Bronchial epithelial cell (primary cell): ENCODE results near the gene KRT5. TPM values are rescaled to one million over a fixed set of nuclear protein-coding genes. Genes with fewer than 3 reads are reported as not detected.

ENCODE experiments used
- DNase-seq: peaks from one replicate; pipeline ENCODE4 v3.0.0-alpha.2; 2010; ENCODE audit warnings: low read depth
- FAIRE-seq: peaks from 2 replicates; lab custom pipeline; 2011; peaks lifted over from hg19 to GRCh38; lab: Jason Lieb, UNC
- H3K27me3 ChIP-seq: 2 replicates; pipeline ENCODE4 v1.5.1; 2011; ENCODE audit warnings: low read length; ENCODE audit not compliant: control insufficient read depth, insufficient read depth
- H3K36me3 ChIP-seq: 2 replicates; pipeline ENCODE4 v1.5.1; 2011; ENCODE audit warnings: low read length; ENCODE audit not compliant: control insufficient read depth, insufficient read depth
- H3K4me3 ChIP-seq: 2 replicates; pipeline ENCODE4 v1.5.1; 2011; ENCODE audit warnings: mild to moderate bottlenecking, low read depth, low read length, control low read depth
- CTCF ChIP-seq: IDR thresholded peaks from 2 replicates; pipeline ENCODE4 v1.5.1; 2011; ENCODE audit warnings: mild to moderate bottlenecking, moderate library complexity, low read length, control low read depth, inconsistent platforms; ENCODE audit not compliant: insufficient read depth, severe bottlenecking
- total RNA-seq: library from RNA; depleted of rRNA; stranded (reverse); fragments of >200 nt; gene quantifications from 2 replicates; pipeline ENCODE4 v1.2.1, GENCODE V29; 2014

KRT5 gene
- total RNA-seq = 6,770 and 10,597 TPM in 2 replicates

DNA sequence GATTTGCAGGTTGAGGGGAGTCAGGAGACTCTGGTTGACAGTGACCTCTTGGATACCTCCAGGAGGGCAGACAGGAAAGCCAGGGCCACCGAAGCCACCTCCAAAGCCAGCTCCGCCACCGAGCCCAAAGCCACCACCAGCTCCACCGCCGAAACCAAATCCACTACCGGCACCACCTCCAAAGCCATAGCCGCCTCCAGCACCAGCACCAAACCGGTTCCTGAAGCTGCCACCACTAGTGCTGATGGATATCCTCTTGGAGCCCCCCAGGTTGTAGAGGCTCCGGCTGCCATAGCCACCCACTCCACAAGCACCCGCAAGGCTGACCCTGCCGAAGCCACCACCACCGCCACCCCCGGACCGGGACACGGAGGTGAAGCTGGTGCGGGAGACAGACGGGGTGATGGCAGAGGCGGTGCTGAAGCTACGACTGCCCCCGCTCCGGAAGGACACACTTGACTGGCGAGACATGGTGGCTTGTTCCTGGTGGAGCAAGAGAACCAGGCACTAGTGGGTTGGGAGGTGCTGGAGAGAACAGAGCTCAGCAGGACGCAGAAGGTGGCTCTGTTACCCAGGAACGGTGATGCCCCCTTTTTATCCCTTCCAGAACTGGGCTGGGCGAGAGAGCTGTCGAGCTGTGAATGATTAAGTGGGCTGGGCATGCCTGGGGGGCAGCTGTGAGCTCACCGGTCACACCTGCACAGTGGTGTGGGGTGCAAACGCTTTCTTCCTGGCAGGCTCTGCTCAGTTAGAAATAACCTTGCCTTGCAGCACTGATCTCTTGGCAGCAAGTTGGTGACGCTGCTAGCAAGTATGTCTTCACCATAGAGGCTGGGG lies at the start of gene KRT5:
KRT5 (minus strand) TSS at position 569 of the 837 bp plus-strand sequence; CDS start at position 471, 98 bp downstream.
- H3K27me3 ChIP-seq = no peaks in the 10 kb centered on the region
- peaks cover 26% of the 10 kb centered on the region for H3K36me3 ChIP-seq
- no peak for TF ChIP-seq CTCF
- DNase-seq (peak; percentile 97), FAIRE-seq (peak; percentile 89)
- peak within 1 kb of the TSS; percentile 56 for H3K4me3 ChIP-seq

GRCh38 chr12:52568111-52568510 lies 47.9 kb upstream of the KRT5 start:
- Histone ChIP-seq H3K4me3 (no peak overlapping the region), H3K36me3 (no peaks in the 10 kb centered on the region), H3K27me3 (peaks cover 3% of the 10 kb centered on the region)
- no peak for TF ChIP-seq CTCF
- FAIRE-seq (no peak), DNase-seq (no peak)

- Histone ChIP-seq H3K27me3 (peaks cover 3% of the 10 kb centered on the region), H3K36me3 (no peaks in the 10 kb centered on the region), H3K4me3 (no peak overlapping the region)
- FAIRE-seq (peak; percentile 83), DNase-seq (no peak)
- TF ChIP-seq CTCF = no peak
Measured at GRCh38 chr12:52566847-52567291, 46.7 kb upstream of the KRT5 start.

DNA sequence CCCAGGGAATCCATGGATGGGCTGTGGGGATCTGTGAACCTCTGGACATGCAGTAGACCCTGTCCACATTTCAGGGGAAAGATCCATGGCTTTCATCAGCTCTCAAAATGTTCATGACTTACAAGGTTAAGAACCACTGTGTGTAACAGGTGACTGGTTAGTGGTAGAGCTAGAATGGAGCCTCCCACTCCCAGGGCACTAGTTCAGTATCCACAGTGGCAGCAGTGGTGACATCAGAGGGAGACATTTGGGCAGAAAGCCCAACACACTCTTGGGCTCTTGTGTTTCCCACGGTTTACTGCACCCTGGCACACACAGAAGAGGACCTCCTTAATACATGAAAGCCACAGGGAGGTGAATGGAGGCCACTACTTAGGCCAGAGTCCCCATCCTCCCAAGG lies 44.4 kb upstream of the KRT5 start:
- TF ChIP-seq CTCF = no peak

DNA sequence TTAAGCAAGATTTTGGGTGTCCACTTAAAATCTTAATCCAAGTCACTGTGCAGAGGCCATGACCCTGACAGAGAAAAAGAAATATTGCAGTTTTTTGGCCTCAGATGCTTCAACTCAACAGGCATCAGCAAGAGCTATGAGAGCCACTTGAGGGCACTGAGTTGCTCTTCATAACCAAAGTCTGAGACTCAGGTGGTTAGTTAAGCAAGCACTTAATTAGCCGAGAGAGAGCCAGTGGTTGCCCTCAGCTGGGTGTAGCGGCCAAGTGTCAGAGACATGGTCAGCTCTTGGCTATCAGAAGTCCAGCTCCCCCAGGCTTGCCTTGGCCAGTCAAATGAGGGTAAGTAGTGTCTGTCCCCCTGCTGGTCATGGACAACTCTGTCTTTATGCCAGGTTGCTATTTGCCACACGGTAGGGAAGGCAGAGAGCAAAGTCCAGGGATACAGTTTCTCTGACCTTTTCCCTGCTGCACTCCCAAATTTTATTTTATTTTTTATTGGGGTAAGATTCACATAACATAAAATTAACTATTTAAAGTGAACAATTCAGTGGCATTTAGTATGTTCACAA lies 41.8 kb upstream of the KRT5 start:
- FAIRE-seq (no peak), DNase-seq (no peak)
- peak; percentile 48 for TF ChIP-seq CTCF
- no peak overlapping the region for H3K4me3 ChIP-seq
- H3K36me3 ChIP-seq = no peaks in the 10 kb centered on the region
- H3K27me3 ChIP-seq = peaks cover 3% of the 10 kb centered on the region

More for the DNA sequence above, 44.4 kb upstream of the KRT5 start:
- FAIRE-seq (peak; percentile 86), DNase-seq (no peak)
- peaks cover 3% of the 10 kb centered on the region for H3K27me3 ChIP-seq
- H3K4me3 ChIP-seq = no peak overlapping the region
- no peaks in the 10 kb centered on the region for H3K36me3 ChIP-seq
